GM12872 (cell line): Measurements from ENCODE around the gene FHIP1B.

Experiments used
- TF ChIP-seq, protein P1 (sequence below): IDR thresholded peaks from 3 replicates; pipeline ENCODE4 v1.5.1; 2011; ENCODE audit warnings: low read depth, mild to moderate bottlenecking, low read length, moderate library complexity; ENCODE audit not compliant: insufficient read depth

FHIP1B gene

GRCh38 chr11:6170226-6170625 is 64.2 kb downstream of the FHIP1B start, which contains the start of gene OR52B2:
Gene OR52B2 (minus strand): TSS chr11:6170326. CDS start chr11:6170326, 0 bp downstream.
- TF ChIP-seq, protein P1, sequence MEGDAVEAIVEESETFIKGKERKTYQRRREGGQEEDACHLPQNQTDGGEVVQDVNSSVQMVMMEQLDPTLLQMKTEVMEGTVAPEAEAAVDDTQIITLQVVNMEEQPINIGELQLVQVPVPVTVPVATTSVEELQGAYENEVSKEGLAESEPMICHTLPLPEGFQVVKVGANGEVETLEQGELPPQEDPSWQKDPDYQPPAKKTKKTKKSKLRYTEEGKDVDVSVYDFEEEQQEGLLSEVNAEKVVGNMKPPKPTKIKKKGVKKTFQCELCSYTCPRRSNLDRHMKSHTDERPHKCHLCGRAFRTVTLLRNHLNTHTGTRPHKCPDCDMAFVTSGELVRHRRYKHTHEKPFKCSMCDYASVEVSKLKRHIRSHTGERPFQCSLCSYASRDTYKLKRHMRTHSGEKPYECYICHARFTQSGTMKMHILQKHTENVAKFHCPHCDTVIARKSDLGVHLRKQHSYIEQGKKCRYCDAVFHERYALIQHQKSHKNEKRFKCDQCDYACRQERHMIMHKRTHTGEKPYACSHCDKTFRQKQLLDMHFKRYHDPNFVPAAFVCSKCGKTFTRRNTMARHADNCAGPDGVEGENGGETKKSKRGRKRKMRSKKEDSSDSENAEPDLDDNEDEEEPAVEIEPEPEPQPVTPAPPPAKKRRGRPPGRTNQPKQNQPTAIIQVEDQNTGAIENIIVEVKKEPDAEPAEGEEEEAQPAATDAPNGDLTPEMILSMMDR = no peak
